HG03571 (cell line): ENCODE measurements around the gene MCM9.
"Not testable (repeated sequence)": the region's sequence is repeated elsewhere in the genome, so short reads cannot be mapped to it uniquely, and the experiment has no call there.

Experiments used
- ATAC-seq: cut with Tn5 transposase; IDR thresholded peaks from one replicate; pipeline ENCODE4 v1.9.1; 2021; ENCODE audit not compliant: unreplicated experiment

The MCM9 gene

GRCh38 chr6:118772886-118773285, 162.1 kb downstream of the MCM9 start:
- no peak for ATAC-seq

- ATAC-seq, result no peak
Measured at GRCh38 chr6:118771253-118771652, 163.7 kb downstream of the MCM9 start.

GRCh38 chr6:118770835-118771234, 164.1 kb downstream of the MCM9 start:
- ATAC-seq, result no peak

- no peak for ATAC-seq
Measured at GRCh38 chr6:118770112-118770788, 164.7 kb downstream of the MCM9 start.

GRCh38 chr6:118768904-118769325, 166.0 kb downstream of the MCM9 start:
- ATAC-seq, result no peak

- no peak for ATAC-seq
Measured at GRCh38 chr6:118768441-118768840, 166.5 kb downstream of the MCM9 start.

- not testable (repeated sequence) for ATAC-seq
Measured at GRCh38 chr6:118765316-118765715, 169.6 kb downstream of the MCM9 start.

GRCh38 chr6:118764766-118765165, 170.2 kb downstream of the MCM9 start:
- no peak for ATAC-seq
